ENCODE data around the gene ZFP69. TPM values are rescaled to one million over a fixed set of nuclear protein-coding genes. Genes with fewer than 3 reads are reported as not detected.

Gene ZFP69
- total RNA-seq, 2 experiments from 2014 or later = 4.3 to 5.6 TPM

DNA sequence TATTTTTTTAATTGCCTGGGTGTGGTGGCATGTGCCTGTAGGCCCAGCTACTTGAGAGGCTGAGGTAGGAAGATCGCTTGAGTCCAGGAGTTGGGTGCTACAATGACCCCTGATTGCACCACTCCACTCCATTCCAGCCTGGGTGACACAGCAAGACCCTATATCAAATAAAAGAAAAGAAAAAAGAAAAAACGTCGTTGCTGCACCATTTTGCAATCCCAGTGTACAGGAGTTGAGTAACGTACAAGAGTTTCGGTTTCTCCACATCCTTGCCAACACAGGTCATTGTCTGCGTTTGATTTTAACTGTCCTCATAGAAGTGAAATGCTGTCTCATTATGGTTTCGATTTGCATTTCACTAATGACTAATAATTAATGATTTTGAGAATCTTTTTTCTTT, 62.2 kb downstream of the ZFP69 start:
- Histone ChIP-seq H3K4me1 (ENCODE audit: insufficient read depth, low read length, poor library complexity, severe bottlenecking) (no peaks in the 10 kb centered on the region), H3K27ac (ENCODE audit: low read depth, low read length, poor library complexity, severe bottlenecking) (no peak overlapping the region), H3K9me2 (ENCODE audit: insufficient read depth, low read length) (no peaks in the 10 kb centered on the region), H3K4me2 (ENCODE audit: low read length) (no peak overlapping the region), H3K9me3 (ENCODE audit: low read length) (no peaks in the 10 kb centered on the region), H2AFZ (ENCODE audit: low read length) (no peak overlapping the region), H4K20me1 (ENCODE audit: insufficient read depth, low read length) (no peaks in the 10 kb centered on the region), H3K79me2 (ENCODE audit: insufficient read depth, low read depth, low read length) (no peaks in the 10 kb centered on the region), H3K36me3 (ENCODE audit: insufficient read depth, low read length) (peaks cover 26% of the 10 kb centered on the region), H3K4me3 (ENCODE audit: low read depth, low read length, poor library complexity, severe bottlenecking) (no peak overlapping the region)
- intact Hi-C loops (cut with micrococcal nuclease; ENCODE audit: unreplicated experiment) = no loop called here
- TF ChIP-seq, protein P1, sequence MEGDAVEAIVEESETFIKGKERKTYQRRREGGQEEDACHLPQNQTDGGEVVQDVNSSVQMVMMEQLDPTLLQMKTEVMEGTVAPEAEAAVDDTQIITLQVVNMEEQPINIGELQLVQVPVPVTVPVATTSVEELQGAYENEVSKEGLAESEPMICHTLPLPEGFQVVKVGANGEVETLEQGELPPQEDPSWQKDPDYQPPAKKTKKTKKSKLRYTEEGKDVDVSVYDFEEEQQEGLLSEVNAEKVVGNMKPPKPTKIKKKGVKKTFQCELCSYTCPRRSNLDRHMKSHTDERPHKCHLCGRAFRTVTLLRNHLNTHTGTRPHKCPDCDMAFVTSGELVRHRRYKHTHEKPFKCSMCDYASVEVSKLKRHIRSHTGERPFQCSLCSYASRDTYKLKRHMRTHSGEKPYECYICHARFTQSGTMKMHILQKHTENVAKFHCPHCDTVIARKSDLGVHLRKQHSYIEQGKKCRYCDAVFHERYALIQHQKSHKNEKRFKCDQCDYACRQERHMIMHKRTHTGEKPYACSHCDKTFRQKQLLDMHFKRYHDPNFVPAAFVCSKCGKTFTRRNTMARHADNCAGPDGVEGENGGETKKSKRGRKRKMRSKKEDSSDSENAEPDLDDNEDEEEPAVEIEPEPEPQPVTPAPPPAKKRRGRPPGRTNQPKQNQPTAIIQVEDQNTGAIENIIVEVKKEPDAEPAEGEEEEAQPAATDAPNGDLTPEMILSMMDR (conservative IDR thresholded peaks at IDR 0.05; ENCODE audit: low read length) = no peak
- no peak for TF ChIP-seq EZH2phosphoT487 (IDR thresholded peaks at IDR 0.05; ENCODE audit: borderline replicate concordance, low read depth, low read length)
- no TSS peak for BruUV-seq (replicated peaks)
- POLR2A ChIA-PET = no interaction called here
- CTCF ChIA-PET (ENCODE audit: unreplicated experiment) = no interaction called here
- no peak for DNase-seq (ENCODE audit: low spot score)

Other genes with a start within 250 kb of the ZFP69 start
- gene TMCO2, start 229.4 kb upstream of the ZFP69 start, total RNA-seq (2014; rRNA removed; shearing (Covaris generic)) = not detected in 2 replicates
- not detected in 2 replicates for gene TMCO2, start 229.4 kb upstream of the ZFP69 start, total RNA-seq (2022)
- gene ZMPSTE24, start 219.1 kb upstream of the ZFP69 start, total RNA-seq (2014; rRNA removed; shearing (Covaris generic)) = 13.4 and 15.8 TPM in 2 replicates
- 18.8 and 24.3 TPM in 2 replicates for gene ZMPSTE24, start 219.1 kb upstream of the ZFP69 start, total RNA-seq (2022)
- 10.6 and 12.8 TPM in 2 replicates for gene COL9A2, start 160.0 kb upstream of the ZFP69 start, total RNA-seq (2014; rRNA removed; shearing (Covaris generic))
- 19.3 and 21.4 TPM in 2 replicates for gene COL9A2, start 160.0 kb upstream of the ZFP69 start, total RNA-seq (2022)
- gene SMAP2, start 103.6 kb upstream of the ZFP69 start, total RNA-seq (2014; rRNA removed; shearing (Covaris generic)) = 50.3 and 60.5 TPM in 2 replicates
- gene SMAP2, start 103.6 kb upstream of the ZFP69 start, total RNA-seq (2022) = 105 and 118 TPM in 2 replicates
- gene ZFP69B, start 26.8 kb upstream of the ZFP69 start, total RNA-seq (2014; rRNA removed; shearing (Covaris generic)) = 12.7 and 18.2 TPM in 2 replicates
- 26.8 and 28.3 TPM in 2 replicates for gene ZFP69B, start 26.8 kb upstream of the ZFP69 start, total RNA-seq (2022)
- gene EXO5, start 31.5 kb downstream of the ZFP69 start, total RNA-seq (2014; rRNA removed; shearing (Covaris generic)) = 11.2 and 12.2 TPM in 2 replicates
- gene EXO5, start 31.5 kb downstream of the ZFP69 start, total RNA-seq (2022) = 10.2 and 12.7 TPM in 2 replicates
- gene ZNF684, start 54.3 kb downstream of the ZFP69 start, total RNA-seq (2014; rRNA removed; shearing (Covaris generic)) = 5.4 and 6.7 TPM in 2 replicates
- gene ZNF684, start 54.3 kb downstream of the ZFP69 start, total RNA-seq (2022) = 8.8 and 9.3 TPM in 2 replicates
- 79.5 and 89.3 TPM in 2 replicates for gene RIMS3, start 188.4 kb downstream of the ZFP69 start, total RNA-seq (2014; rRNA removed; shearing (Covaris generic))
- gene RIMS3, start 188.4 kb downstream of the ZFP69 start, total RNA-seq (2022) = 80.3 and 106 TPM in 2 replicates
- 29.3 and 39.1 TPM in 2 replicates for gene NFYC, start 214.4 kb downstream of the ZFP69 start, total RNA-seq (2014; rRNA removed; shearing (Covaris generic))
- 71.0 and 77.1 TPM in 2 replicates for gene NFYC, start 214.4 kb downstream of the ZFP69 start, total RNA-seq (2022)

Measured in OCI-LY7 (cell line).